Panc1 (cell line): Measurements from ENCODE around the gene SPC25. TPM values are rescaled to one million over a fixed set of nuclear protein-coding genes. Genes with fewer than 3 reads are reported as not detected.

Experiments
- ATAC-seq: fragments of 200-7000 bp; cut with Tn5 transposase; 2 replicates; pipeline ENCODE4 v1.9.1; 2020; ENCODE audit warnings: mild to moderate bottlenecking, moderate library complexity
- BruUV-seq: library from RNA; stranded (reverse); fragments of 400-500 nt; replicated peaks from 2 replicates; lab custom pipeline; 2021; lab: Mats Ljungman, UMichigan
- CTCF ChIA-PET: fragments of 300-600 bp; sonication (Branson Sonifier 250); formaldehyde crosslinking; loops from one replicate; lab custom pipeline; 2022; ENCODE audit warnings: antibody characterized with exemption; lab: Charles Lee
- POLR2A ChIA-PET: fragments of 300-600 bp; sonication (Branson Sonifier 250); formaldehyde crosslinking; loops from one replicate; lab custom pipeline; 2022; ENCODE audit warnings: antibody characterized with exemption; lab: Charles Lee
- DNase-seq: peaks from one replicate; pipeline ENCODE4 v3.0.0-alpha.2; 2010; ENCODE audit warnings: low read depth, low spot score
- H3K27ac ChIP-seq: 2 replicates; pipeline ENCODE4 v1.5.1; 2011; ENCODE audit warnings: mild to moderate bottlenecking, low read length, inconsistent platforms
- H3K27me3 ChIP-seq: fragments of 200-500 bp; sonication (Bioruptor generic); 2 replicates; pipeline ENCODE4 v1.6.0; 2014; ENCODE audit warnings: low read length, inconsistent platforms; ENCODE audit not compliant: control insufficient read depth, insufficient read depth
- H3K36me3 ChIP-seq: fragments of 200-500 bp; sonication (Bioruptor generic); 2 replicates; pipeline ENCODE4 v1.5.1; 2014; ENCODE audit warnings: inconsistent platforms, mild to moderate bottlenecking, low read length, moderate library complexity; ENCODE audit not compliant: control insufficient read depth, insufficient read depth
- H3K4me1 ChIP-seq: 2 replicates; pipeline ENCODE4 v1.5.1; 2011; ENCODE audit warnings: inconsistent platforms, mild to moderate bottlenecking, low read length, moderate library complexity; ENCODE audit not compliant: control insufficient read depth, insufficient read depth
- H3K4me3 ChIP-seq, 2 experiments: 2 replicates each; pipeline ENCODE4 v1.5.1; 2011 to 2012; ENCODE audit warnings: low read depth in 2 of 2, low read length in 2 of 2, mild to moderate bottlenecking in 2 of 2, inconsistent platforms in 1 of 2, moderate library complexity in 1 of 2
- H3K9me3 ChIP-seq: fragments of 200-500 bp; sonication (Bioruptor generic); 2 replicates; pipeline ENCODE4 v1.5.1; 2014; ENCODE audit warnings: low read depth, mild to moderate bottlenecking, inconsistent platforms, low read length, moderate library complexity; ENCODE audit not compliant: control insufficient read depth, insufficient read depth
- POLR2AphosphoS5 ChIP-seq: IDR thresholded peaks from 2 replicates; pipeline ENCODE4 v1.6.1; 2012; ENCODE audit warnings: mild to moderate bottlenecking, low read depth, low read length, moderate library complexity
- SIN3A ChIP-seq: IDR thresholded peaks from 2 replicates; pipeline ENCODE4 v1.6.1; 2012; ENCODE audit warnings: low read depth, mild to moderate bottlenecking, low read length, moderate library complexity, borderline replicate concordance; ENCODE audit not compliant: insufficient read depth
- TCF7L2 ChIP-seq: IDR thresholded peaks from 2 replicates; pipeline ENCODE4 v1.6.1; 2011; ENCODE audit warnings: mild to moderate bottlenecking, low read depth, low read length, inconsistent platforms
- in situ Hi-C: cut with HindIII; loops from 2 replicates; pipeline ENCODE4 v1.10.0; 2016; ENCODE audit warnings: low sequenced_read_pairs, low pct_unique_long_range_greater_than_20kb
- intact Hi-C: fragments of 100-400 bp; cut with micrococcal nuclease; formaldehyde crosslinking; loops from one replicate; pipeline ENCODE4 v1.10.0; 2022; ENCODE audit not compliant: unreplicated experiment
- total RNA-seq: library from RNA; stranded (reverse); gene quantifications from one replicate; pipeline ENCODE4 v1.2.1, GENCODE V29; 2021; ENCODE audit not compliant: unreplicated experiment
- TF ChIP-seq, protein P1 (sequence below): fragments of 450-650 bp; IDR thresholded peaks from 2 replicates; pipeline ENCODE4 v1.5.1; 2017; ENCODE audit warnings: mild to moderate bottlenecking
- TF ChIP-seq, protein P2 (sequence below), 2 experiments: IDR thresholded peaks; 2 replicates each; pipeline ENCODE4 v1.6.1; 2011 to 2012; ENCODE audit warnings: low read depth in 2 of 2, control low read depth in 1 of 2, low read length in 1 of 2, mild to moderate bottlenecking in 1 of 2, moderate library complexity in 1 of 2; ENCODE audit not compliant: insufficient read depth in 1 of 2

The SPC25 gene
- total RNA-seq, 1 experiment from 2014 or later, result 21.1 TPM

DNA sequence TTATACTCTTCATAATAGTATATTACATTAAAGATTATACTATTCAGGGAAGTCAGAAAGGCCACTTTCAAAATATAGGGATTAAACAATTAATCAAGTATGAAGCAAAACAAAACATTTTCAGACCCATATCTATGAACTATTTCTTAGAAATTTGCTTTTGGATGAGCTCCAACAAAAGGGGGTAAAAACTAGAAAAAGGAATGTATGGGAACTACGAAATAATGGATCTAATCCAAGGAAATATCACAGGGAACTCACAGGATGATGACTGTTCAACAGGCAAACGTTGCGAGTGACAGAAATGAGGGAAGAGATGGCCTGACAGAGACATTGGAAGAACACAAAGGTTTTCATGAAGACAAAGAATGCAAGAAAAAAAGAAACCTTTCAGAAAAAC lies 38.8 kb upstream of the SPC25 start:
- ATAC-seq, result no peak
- no peak for DNase-seq
- intact Hi-C loops (no loop called here), in situ Hi-C loops (no loop called here)
- TF ChIP-seq SIN3A (no peak), TCF7L2 (no peak), POLR2AphosphoS5 (no peak)
- TF ChIP-seq, protein P1, sequence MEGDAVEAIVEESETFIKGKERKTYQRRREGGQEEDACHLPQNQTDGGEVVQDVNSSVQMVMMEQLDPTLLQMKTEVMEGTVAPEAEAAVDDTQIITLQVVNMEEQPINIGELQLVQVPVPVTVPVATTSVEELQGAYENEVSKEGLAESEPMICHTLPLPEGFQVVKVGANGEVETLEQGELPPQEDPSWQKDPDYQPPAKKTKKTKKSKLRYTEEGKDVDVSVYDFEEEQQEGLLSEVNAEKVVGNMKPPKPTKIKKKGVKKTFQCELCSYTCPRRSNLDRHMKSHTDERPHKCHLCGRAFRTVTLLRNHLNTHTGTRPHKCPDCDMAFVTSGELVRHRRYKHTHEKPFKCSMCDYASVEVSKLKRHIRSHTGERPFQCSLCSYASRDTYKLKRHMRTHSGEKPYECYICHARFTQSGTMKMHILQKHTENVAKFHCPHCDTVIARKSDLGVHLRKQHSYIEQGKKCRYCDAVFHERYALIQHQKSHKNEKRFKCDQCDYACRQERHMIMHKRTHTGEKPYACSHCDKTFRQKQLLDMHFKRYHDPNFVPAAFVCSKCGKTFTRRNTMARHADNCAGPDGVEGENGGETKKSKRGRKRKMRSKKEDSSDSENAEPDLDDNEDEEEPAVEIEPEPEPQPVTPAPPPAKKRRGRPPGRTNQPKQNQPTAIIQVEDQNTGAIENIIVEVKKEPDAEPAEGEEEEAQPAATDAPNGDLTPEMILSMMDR, result no peak
- TF ChIP-seq, protein P2, sequence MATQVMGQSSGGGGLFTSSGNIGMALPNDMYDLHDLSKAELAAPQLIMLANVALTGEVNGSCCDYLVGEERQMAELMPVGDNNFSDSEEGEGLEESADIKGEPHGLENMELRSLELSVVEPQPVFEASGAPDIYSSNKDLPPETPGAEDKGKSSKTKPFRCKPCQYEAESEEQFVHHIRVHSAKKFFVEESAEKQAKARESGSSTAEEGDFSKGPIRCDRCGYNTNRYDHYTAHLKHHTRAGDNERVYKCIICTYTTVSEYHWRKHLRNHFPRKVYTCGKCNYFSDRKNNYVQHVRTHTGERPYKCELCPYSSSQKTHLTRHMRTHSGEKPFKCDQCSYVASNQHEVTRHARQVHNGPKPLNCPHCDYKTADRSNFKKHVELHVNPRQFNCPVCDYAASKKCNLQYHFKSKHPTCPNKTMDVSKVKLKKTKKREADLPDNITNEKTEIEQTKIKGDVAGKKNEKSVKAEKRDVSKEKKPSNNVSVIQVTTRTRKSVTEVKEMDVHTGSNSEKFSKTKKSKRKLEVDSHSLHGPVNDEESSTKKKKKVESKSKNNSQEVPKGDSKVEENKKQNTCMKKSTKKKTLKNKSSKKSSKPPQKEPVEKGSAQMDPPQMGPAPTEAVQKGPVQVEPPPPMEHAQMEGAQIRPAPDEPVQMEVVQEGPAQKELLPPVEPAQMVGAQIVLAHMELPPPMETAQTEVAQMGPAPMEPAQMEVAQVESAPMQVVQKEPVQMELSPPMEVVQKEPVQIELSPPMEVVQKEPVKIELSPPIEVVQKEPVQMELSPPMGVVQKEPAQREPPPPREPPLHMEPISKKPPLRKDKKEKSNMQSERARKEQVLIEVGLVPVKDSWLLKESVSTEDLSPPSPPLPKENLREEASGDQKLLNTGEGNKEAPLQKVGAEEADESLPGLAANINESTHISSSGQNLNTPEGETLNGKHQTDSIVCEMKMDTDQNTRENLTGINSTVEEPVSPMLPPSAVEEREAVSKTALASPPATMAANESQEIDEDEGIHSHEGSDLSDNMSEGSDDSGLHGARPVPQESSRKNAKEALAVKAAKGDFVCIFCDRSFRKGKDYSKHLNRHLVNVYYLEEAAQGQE (IDR thresholded peaks at IDR 0.05; ENCODE audit: insufficient read depth in 1 of 2, low read depth in 2 of 2, low read length in 1 of 2), result no peak
- no peaks in the 10 kb centered on the region for H3K4me1 ChIP-seq
- ChIA-PET POLR2A (no interaction called here), CTCF (no interaction called here)
- peaks cover 15% of the 10 kb centered on the region for H3K27me3 ChIP-seq
- no peaks in the 10 kb centered on the region for H3K9me3 ChIP-seq
- H3K27ac ChIP-seq, result no peak overlapping the region
- BruUV-seq, result no TSS peak
- H3K4me3 ChIP-seq, result no peak overlapping the region
- H3K36me3 ChIP-seq, result no peaks in the 10 kb centered on the region

DNA sequence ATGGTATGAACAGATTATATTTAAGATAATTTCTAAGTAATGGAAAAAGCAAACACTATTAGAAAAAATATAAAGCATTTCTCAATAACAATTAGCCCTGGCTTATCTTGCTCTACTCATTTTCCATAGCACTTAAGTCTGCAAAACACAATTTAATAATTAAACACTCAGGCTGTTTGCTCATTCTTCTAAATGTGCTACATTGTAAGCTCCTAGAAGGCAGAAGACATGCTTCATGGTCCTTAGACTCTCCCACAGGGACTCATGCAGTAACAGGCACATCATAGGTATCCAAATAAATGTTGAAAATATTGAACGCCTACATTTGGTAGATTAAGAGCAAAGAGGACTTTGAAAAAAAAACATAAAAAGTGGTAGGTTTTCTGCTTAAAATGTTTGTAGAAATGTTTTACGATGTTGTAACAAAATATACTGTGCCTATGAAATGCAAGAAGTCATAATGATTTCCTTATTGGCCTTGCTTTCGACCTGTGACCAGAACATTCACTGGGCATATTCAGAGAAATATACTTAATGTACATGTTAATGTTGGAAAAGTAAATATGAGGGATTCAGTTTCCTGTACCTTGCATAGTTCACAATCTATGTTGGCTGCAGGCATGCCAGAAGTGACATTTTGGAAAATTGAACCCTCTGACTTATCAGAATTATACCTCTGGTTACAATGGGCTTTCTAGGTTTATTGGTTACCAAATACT lies 38.0 kb upstream of the SPC25 start:
- Histone ChIP-seq H3K9me3 (no peaks in the 10 kb centered on the region), H3K36me3 (no peaks in the 10 kb centered on the region), H3K27ac (no peak overlapping the region), H3K4me1 (no peaks in the 10 kb centered on the region), H3K4me3 (no peak overlapping the region), H3K27me3 (peaks cover 17% of the 10 kb centered on the region)
- in situ Hi-C loops (no loop called here), intact Hi-C loops (no loop called here)
- no TSS peak for BruUV-seq
- ChIA-PET CTCF (no interaction called here), POLR2A (no interaction called here)
- DNase-seq (no peak), ATAC-seq (no peak)
- TF ChIP-seq, protein P1, result no peak
- TF ChIP-seq POLR2AphosphoS5 (no peak), TCF7L2 (no peak), SIN3A (no peak)
- TF ChIP-seq, protein P2 (IDR thresholded peaks at IDR 0.05; ENCODE audit: insufficient read depth in 1 of 2, low read depth in 2 of 2, low read length in 1 of 2), result no peak
